C4-2B (cell line): Measurements from ENCODE around the gene PLCB4.

Experiments used
- CTCF ChIP-seq: fragments of 450-650 bp; conservative IDR thresholded peaks from 2 replicates; pipeline ENCODE4 v1.5.1; 2017; ENCODE audit warnings: mild to moderate bottlenecking
- ZFX ChIP-seq: fragments of 450-650 bp; IDR thresholded peaks from 2 replicates; pipeline ENCODE4 v1.6.1; 2017

GRCh38 chr20:9388813-9389161 lies 319.9 kb downstream of the PLCB4 start:
- TF ChIP-seq CTCF (no peak), ZFX (no peak)
